ENCODE results near the gene DMGDH. TPM values are rescaled to one million over a fixed set of nuclear protein-coding genes. Genes with fewer than 3 reads are reported as not detected.

DMGDH gene
- total RNA-seq: 0.60 TPM

GRCh38 chr5:79069488-79070349 lies at the start of gene DMGDH, which contains the start of gene BHMT2:
DMGDH (minus strand) TSS chr5:79069674; CDS start chr5:79069620, 54 bp downstream.
BHMT2 (plus strand) TSS chr5:79069767; CDS start chr5:79069783, 16 bp downstream.
- peak; percentile 54 for ATAC-seq

- ATAC-seq: no peak
Observed at GRCh38 chr5:79112703-79113058, 43.2 kb upstream of the DMGDH start.

GRCh38 chr5:79111960-79112702 lies 42.7 kb upstream of the DMGDH start:
- peak; percentile 35 for ATAC-seq

GRCh38 chr5:79111387-79111959 lies 42.0 kb upstream of the DMGDH start, which contains the start of gene BHMT:
BHMT (plus strand) TSS chr5:79111809; CDS start chr5:79111886, 77 bp downstream.
- ATAC-seq: no peak

- ATAC-seq: no peak
Observed at GRCh38 chr5:79109527-79110492, 40.3 kb upstream of the DMGDH start.

- ATAC-seq: no peak
Observed at GRCh38 chr5:79108792-79109191, 39.3 kb upstream of the DMGDH start.

- no peak for ATAC-seq
Observed at GRCh38 chr5:79108086-79108485, 38.6 kb upstream of the DMGDH start.

- ATAC-seq: no peak
Observed at GRCh38 chr5:79107020-79107796, 37.7 kb upstream of the DMGDH start.

GRCh38 chr5:79105868-79106267 lies 36.4 kb upstream of the DMGDH start:
- no peak for ATAC-seq

GRCh38 chr5:79093762-79094161 lies 24.3 kb upstream of the DMGDH start:
- no peak for ATAC-seq

GRCh38 chr5:79091064-79091463 lies 21.6 kb upstream of the DMGDH start:
- ATAC-seq: no peak

GRCh38 chr5:79088507-79088906 lies 19.0 kb upstream of the DMGDH start:
- no peak for ATAC-seq

GRCh38 chr5:79086116-79086515 lies 16.6 kb upstream of the DMGDH start:
- ATAC-seq: no peak

GRCh38 chr5:79081779-79082178 lies 12.3 kb upstream of the DMGDH start:
- peak; percentile 28 for ATAC-seq

- no peak for ATAC-seq
Observed at GRCh38 chr5:79080804-79081203, 11.3 kb upstream of the DMGDH start.

GRCh38 chr5:79077680-79078365 lies 8.3 kb upstream of the DMGDH start:
- ATAC-seq: no peak

- no peak for ATAC-seq
Observed at GRCh38 chr5:79076819-79077218, 7.3 kb upstream of the DMGDH start.

GRCh38 chr5:79075646-79076426 lies 6.4 kb upstream of the DMGDH start:
- ATAC-seq: no peak

- no peak for ATAC-seq
Observed at GRCh38 chr5:79074641-79075040, 5.2 kb upstream of the DMGDH start.

GRCh38 chr5:79070350-79070667 lies 835 bp upstream of the DMGDH start:
- ATAC-seq: no peak
